SU-DHL-6 (cell line): Measurements from ENCODE around the gene NOVA2.

Source experiments
- EZH2phosphoT487 ChIP-seq: fragments of 200-600 bp; sonication (generic), shearing (Covaris generic); conservative IDR thresholded peaks from 2 replicates; pipeline ENCODE4 v1.6.1; 2018; ENCODE audit warnings: mild to moderate bottlenecking, antibody characterized with exemption, low read length, moderate library complexity, mixed read lengths
- TF ChIP-seq, protein P1 (sequence below): fragments of 200-600 bp; sonication (generic); IDR thresholded peaks from one replicate; pipeline ENCODE4 v1.5.1; 2017; ENCODE audit warnings: antibody characterized with exemption, mild to moderate bottlenecking, low read length, moderate library complexity; ENCODE audit not compliant: insufficient read depth, poor library complexity, severe bottlenecking

DNA sequence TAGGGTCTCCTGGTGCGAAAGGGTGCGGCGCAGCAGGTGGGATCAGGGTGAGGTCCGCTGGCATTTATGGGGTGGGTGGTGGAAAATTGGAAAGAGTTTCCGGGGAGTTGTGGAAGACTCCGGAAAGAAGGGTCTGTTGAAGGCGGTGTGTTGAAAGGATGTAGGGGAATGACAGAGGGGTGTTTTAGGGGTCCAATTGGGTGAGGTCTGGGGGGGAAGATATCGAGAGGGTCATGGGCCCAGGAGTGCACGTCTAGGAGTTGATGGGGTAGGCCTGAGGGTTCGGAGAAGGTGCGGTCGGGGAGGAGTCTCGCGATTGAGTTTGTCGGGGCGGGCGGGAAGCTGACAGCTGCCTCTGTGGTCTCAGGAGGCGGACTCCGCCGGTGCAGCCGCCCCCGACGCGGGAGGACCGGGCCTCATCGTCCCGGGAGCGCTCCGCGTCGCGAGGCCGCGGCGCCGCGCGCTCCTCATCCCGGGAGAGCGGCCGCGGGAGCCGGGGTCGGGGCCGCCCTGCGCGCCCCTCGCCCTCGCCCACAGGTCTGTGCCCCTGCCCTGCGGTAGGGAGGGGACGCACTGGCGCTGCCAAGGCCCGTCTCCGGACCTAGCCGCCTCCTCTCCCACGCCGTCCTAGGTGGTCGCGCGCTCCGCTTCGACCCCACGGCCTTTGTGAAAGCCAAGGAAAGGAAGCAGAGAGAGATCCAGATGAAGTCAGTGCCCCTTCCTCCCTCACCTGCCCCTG is 42.2 kb upstream of the NOVA2 start:
- TF ChIP-seq, protein P1, sequence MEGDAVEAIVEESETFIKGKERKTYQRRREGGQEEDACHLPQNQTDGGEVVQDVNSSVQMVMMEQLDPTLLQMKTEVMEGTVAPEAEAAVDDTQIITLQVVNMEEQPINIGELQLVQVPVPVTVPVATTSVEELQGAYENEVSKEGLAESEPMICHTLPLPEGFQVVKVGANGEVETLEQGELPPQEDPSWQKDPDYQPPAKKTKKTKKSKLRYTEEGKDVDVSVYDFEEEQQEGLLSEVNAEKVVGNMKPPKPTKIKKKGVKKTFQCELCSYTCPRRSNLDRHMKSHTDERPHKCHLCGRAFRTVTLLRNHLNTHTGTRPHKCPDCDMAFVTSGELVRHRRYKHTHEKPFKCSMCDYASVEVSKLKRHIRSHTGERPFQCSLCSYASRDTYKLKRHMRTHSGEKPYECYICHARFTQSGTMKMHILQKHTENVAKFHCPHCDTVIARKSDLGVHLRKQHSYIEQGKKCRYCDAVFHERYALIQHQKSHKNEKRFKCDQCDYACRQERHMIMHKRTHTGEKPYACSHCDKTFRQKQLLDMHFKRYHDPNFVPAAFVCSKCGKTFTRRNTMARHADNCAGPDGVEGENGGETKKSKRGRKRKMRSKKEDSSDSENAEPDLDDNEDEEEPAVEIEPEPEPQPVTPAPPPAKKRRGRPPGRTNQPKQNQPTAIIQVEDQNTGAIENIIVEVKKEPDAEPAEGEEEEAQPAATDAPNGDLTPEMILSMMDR = no peak
- TF ChIP-seq EZH2phosphoT487 = no peak
